ENCODE measurements around the gene PPP6R2.
"Not testable (repeated sequence)": the region's sequence is repeated elsewhere in the genome, so short reads cannot be mapped to it uniquely, and the experiment has no call there.

The PPP6R2 gene

DNA sequence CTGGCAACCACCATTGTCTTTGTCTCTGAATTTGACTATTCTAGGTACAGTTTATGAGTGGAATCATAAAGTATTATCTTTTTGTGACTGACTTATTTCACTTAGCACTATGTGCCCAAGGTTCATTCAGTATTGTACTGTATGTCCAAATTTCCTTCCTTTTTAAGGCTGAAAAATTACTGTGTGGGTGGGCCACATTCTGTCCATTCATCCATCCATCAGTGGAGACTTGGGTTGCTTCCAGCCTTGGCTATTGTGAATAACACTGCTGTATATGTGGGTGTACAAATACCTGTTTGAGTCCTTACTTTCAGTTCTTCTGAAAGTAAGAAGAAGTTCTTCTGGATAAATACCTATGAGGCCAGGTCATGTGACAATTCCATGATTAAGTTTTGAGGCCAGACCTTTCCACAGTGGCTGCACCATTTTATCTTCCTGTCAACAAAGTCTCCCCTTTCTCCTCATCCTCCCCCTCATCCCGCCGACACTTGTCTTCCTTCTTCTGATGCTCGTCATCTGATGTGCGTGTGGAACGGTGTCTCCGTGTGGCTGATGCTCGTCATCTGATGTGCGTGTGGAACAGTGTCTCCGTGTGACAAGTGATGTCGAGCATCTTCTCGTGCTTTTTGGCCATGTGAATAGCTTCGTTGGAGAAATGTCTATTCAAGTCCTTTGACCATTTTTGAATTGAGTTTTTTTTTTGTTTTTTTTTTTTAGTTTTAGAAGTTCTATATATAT is 82.2 kb downstream of the PPP6R2 start:
- no peak for DNase-seq (ENCODE audit: low spot score)

DNA sequence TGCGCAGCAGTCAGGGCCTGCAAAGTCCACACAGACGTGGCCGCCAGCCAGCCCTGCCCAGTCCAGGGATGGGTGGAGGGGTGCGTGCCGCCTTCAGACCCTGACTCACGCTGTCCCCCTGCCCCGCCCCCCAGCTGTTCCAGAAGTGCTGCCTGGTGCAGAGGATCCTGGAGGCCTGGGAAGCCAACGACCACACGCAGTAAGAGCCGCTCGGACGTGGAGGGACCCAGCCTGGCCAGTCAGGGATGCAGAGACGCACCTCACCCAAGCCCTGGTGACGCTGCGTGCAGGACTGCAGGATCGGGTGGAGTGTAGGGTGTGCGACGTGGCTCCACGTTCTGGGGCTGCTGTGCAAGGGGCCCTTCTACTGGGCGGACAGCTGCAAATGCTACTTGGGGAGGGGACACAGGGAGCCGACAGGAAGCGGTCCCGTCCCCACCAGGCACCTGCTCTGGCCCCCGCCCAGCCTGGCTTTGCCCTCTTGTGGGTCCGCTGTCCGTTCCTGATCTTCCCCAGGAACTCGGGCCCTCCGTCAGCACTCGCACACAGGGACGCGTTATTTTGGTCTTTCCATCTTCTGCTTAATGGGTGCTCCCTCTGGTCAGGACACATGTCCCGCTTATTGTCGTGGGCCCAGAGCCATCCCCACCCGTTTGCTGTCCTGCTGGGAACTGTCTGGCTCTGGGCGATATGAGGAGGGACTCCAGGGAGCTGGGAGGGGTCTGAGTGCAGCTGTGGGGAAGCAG is 89.2 kb downstream of the PPP6R2 start:
- DNase-seq (ENCODE audit: low spot score), result no peak

DNA sequence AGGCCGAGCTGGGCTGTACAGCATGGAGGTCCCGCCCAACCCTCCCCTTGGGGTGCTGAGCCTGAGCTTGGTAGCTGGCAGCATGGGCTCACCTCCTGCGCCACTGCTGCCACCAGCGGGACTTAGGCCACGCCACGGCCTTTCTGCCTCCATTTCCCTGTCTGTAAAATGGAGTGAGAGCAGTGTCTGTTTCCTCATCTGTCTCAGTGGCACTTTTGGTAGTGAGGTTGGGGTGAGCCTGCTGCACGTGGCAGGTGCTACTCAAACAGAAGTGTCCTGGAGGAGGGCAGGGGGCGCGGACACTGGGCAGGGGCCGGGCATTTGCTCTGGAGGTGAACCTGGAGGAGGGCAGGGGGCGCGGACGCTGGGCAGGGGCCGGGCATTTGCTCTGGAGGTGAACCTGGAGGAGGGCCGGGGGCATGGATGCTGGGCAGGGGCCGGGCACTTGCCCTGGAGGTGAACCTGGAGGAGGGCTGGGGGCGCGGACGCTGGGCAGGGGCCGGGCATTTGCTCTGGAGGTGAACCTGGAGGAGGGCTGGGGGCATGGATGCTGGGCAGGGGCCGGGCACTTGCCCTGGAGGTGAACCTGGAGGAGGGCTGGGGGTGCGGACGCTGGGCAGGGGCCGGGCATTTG is 89.9 kb downstream of the PPP6R2 start:
- not testable (repeated sequence) for DNase-seq (ENCODE audit: low spot score)

DNA sequence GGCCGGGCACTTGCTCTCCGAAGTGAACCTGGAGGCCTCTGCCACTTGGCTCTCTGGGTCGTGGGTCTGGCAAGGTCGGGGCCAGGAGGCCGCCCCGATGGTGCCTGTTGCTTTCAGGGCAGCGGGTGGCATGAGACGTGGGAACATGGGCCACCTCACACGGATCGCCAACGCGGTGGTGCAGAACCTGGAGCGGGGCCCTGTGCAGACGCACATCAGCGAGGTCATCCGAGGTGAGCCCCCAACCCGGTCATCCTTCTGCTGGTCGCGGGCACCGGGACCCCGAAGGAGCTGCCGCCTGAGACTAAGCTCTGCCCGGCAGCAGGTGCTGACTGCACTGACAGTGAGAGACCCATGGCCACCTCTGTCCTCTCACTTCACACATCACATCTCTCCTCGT is 91.7 kb downstream of the PPP6R2 start:
- DNase-seq (ENCODE audit: low spot score), result no peak

DNA sequence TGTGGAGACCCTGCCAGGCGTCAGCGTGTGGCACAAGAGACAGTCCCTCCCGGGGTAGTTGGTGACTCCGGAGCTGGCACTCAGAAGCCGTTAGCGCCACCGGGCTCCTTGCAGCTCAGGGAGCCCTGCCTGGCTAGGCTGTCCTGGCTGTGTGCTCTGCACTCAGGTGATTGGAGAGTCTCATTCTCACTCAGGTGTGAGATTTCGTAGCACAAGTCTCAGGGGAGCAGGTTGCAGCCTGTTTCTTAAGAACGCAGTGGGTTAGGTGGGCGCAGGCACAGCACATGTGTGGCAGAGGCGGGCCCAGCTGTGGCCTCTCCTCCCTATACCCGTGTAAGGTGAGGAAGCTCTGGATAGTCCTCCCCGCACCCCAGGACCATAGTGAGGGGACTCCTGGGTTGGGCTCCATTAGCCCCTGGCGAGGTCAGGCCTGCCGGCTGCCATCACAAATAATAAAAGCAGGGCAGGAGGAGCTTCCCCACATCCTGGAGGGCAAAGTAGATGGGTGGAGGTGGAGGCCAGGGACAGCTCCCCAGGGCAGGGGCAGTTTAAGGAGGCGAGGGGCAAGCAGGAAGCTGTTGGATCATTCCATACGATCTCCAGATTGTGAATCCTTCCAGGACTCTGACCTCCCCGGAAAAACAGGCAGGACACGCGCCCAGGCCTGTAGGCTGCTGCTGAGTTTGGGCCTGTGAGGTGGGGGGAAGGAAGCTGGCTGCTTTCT is 92.3 kb downstream of the PPP6R2 start:
- no peak for DNase-seq (ENCODE audit: low spot score)

DNA sequence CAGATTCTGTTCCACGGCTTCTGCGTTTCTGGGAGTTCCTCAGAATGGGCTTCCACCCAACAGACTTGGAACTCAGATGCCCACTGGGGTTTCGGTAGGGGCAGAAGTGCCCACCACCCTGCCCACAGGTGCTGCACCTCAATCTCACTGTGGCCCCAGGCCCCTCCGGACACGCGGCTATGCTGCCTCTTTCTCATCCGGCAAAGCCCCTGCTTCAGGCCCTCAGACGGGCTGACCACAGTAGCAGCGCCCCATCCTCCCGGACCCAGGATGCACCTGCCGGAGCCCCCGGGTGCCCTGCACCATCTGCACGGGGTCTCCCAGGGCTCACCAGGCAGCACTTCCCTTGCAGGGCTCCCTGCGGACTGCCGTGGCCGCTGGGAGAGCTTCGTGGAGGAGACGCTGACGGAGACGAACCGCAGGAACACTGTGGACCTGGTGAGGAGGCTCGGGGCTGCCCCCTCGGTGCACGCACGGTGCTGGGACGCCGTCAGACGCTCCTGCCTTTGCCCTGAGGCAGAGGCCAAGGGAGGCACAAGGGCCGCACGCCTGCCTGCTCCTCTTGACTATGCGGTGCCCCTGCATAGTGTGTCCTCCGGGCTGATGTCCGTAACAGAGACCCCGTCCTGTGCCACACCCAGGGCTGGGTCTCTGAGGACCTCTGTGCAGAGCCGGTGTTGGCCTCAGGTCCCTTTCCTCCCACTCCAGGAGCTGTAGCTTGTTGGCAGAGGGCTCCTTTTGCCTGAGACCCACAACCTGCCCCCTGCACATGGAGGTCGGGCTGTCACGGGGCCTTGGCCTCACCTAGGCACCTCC is 93.1 kb downstream of the PPP6R2 start:
- DNase-seq (ENCODE audit: low spot score), result no peak

DNA sequence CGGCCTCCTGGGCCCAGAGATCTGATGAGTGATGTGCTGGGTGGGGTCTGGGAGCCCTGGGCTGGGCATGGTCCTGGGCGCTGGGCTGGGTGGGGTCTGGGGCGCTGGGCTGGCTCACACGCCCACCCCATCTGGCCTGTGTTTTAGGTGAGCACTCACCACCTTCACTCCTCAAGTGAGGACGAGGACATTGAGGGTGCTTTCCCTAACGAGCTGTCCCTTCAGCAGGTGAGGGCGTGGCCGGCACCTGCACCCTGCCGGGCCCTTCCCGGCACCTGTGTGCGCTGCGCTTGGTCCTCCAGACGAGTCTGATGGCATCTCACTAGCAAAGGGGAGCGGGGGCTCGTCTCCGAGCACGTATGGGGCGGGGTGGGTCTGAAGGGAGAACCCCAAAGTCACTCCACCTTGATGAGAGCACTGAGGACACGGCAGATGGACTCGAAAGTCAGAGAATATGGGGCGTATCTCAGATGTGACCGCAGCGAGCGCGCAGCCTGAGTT is 93.8 kb downstream of the PPP6R2 start:
- no peak for DNase-seq (ENCODE audit: low spot score)

DNA sequence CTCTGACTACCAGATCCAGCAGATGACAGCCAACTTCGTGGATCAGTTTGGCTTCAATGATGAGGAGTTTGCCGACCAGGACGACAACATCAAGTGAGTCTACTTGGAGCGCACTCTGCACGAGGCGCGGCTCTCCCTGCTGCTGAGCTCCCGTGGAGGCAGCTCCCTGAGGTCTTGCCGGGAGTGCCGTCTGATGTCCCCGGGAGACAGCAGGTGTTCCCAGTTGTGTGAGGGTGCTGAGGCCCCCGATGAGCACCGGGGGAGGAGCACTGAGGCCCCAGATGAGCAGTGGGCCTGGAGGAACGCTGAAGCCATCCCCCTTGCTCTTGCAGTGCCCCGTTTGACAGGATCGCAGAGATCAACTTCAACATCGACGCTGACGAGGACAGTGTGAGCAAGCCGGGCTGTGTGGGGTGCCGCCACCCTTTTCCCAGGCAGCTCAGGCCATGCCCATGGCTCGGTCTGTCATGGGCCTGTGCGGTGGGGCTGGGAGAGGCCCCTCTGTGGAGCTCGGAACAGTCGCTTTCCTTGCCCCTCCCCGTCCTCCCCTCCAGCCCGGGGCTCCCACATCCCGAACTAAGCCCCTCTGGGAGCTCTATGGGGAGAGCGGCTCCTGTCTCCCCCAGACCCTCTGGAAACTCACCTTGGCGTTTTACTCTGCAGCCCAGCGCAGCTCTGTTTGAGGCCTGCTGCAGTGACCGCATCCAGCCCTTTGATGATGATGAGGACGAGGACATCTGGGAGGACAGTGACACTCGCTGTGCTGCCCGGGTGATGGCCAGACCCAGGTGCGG is 94.6 kb downstream of the PPP6R2 start:
- no peak for DNase-seq (ENCODE audit: low spot score)

DNA sequence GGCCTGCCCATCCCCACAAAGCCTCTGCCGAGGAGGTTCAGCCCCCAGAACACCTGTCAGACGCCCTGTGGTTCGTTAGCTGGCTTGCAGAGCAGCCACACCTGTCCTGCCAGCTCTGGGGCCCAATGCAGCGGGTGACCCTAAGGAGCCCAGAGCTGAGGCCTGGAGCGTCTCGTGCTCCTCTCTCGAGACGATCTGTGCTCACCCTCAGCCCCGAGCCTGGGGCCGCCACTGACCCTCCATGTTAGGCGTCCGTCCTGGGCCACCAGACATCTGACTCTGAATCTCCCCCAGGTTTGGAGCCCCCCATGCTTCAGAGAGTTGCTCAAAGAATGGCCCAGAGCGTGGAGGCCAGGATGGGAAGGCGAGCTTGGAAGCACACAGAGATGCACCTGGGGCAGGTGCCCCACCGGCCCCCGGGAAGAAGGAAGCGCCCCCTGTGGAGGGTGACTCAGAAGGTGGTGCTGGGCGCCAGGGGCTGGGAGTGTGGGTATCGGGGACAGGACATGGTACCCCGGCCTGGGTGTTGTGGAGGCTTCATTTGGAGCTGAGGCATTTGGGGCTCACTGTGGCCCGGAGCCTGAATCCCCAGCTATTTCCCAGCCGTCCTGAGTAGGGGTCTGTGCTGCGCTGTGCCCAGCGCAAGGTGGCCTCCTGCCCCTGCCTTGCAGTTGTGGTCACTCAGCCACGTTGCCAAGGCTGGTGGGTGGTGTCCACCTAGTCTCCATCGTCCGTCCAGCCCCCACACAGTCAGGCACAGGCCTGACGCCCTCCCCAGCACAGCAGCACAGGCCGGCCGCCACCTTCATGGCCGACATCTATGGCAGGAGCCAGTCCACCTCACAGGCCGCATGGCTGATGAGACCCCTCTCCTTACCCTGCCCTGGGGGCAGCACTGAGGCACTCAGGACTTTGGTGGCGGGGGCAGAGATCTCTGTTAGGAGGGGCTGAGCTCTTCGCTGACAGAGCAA is 95.5 kb downstream of the PPP6R2 start:
- DNase-seq (ENCODE audit: low spot score), result no peak

DNA sequence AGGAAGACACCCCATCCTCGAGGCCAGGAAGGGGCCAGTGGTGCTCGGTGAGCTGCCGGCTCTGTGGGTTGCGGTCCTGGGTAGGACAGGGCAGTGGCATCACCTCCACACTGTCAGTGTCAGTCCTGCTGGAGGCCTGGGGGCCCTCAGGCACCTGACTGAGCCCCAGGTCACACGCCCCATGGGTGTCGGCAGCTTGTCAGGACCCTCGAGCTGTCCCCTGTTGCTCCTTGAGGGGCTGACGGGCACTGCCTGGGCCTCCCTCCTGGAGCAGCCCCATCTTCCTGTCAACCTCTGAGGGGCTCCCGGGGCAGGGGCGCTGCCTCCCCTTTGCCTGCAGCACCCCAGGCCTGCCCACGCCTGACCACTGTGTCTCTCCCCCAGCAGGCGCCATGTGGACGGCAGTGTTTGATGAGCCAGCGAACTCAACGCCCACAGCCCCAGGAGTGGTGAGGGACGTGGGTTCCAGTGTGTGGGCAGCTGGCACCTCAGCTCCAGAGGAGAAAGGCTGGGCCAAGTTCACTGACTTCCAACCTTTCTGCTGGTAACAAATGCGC is 96.3 kb downstream of the PPP6R2 start:
- no peak for DNase-seq (ENCODE audit: low spot score)

DNA sequence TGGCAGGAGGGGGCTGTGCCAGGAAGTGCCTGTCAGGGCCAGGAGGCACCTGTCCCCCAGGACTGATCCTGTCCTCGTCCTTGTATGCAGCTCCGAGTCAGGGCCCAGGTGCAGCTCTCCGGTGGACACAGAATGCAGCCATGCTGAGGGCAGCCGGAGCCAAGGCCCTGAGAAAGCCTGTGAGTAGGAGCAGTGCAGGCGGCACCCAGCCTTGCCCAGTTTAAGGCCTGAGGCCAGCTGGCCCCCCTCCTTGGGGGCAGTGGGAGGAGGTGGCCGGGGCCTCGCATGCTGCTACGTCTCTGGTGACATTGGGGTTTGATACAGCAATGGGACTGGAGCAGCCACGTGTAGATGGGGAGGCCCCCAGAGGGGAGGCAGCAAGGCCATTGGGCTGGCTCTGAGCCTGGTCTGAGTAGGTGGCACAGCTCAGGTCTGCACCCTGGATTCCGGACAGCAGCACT is 96.8 kb downstream of the PPP6R2 start:
- no peak for DNase-seq (ENCODE audit: low spot score)

DNA sequence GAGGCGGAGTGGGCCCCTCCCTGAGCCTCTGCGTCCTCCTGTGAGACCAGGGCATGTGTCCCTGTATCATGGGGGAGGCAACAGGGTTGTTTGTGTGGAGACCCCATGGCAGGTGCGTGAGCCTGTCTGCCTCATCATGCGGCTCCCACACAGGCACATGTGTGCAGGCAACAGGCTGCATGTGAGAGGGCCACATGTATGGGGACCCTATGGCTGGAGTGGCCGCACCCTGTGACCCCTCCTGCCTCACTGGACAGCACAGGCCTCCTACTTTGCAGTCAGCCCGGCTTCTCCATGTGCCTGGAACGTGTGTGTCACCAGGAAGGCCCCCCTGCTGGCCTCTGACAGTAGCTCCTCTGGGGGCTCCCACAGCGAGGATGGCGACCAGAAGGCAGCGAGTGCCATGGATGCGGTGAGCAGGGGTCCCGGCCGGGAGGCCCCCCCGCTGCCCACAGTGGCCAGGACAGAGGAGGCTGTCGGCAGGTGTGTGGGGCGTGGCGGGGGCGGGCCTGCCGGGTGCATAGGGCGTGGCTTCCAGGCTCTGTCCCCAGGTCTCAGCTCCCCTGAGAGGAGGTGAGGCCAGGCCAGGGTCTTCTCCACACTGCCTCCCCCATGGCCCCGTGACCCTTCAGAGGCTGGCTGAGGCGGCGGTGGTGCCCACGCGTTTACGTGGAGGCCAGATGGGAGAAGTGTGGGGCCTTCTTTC is 97.6 kb downstream of the PPP6R2 start:
- no peak for DNase-seq (ENCODE audit: low spot score)

DNA sequence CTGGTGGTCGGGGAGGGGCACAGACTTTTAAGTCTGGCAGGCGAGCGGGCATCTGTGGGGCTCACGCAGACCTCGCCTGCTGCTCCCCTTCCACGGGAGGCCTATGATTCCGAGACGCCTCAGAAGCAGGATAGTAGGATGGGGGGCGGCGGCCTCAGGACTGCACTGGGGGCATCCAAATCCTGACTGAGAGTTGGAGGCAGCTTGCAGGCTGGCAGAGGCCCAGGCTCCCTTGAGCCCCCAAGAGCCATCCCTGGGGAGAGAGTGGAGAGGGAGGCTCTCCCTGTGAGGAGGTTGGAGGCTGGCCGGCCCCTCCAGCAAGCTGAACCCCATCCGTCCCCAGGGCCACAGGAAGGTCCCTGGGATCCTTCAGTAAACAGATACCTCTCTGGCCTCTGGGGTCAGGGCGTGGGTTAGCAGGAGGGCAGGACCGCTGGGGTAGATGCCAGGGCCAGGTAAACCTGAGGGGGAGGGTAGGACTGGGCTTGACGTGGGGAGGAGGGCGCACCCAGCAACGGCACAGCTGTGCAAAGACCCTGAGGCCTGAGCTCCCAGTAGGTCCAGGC is 98.4 kb downstream of the PPP6R2 start:
- DNase-seq (ENCODE audit: low spot score), result no peak

DNA sequence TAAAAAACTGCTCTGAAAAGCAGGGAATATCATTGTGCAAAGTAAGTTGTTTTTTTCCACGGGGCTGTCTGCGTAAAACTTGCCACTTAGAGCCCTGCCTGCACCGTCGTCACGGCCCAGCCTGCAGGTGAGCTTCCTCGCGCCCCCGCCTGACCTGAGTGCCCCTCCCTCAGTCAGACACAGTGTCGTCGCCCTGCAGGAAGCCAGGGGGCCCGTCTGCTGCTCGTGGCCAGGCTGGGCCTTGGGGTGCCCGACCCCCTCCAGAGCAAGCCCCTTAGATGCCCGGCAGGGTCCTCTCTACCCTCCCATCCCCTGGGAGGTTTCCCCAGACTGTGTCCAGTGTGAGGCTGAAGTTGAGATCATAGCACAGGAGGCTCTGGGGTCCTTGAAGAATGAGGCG is 100.1 kb downstream of the PPP6R2 start:
- DNase-seq (ENCODE audit: low spot score), result no peak

DNA sequence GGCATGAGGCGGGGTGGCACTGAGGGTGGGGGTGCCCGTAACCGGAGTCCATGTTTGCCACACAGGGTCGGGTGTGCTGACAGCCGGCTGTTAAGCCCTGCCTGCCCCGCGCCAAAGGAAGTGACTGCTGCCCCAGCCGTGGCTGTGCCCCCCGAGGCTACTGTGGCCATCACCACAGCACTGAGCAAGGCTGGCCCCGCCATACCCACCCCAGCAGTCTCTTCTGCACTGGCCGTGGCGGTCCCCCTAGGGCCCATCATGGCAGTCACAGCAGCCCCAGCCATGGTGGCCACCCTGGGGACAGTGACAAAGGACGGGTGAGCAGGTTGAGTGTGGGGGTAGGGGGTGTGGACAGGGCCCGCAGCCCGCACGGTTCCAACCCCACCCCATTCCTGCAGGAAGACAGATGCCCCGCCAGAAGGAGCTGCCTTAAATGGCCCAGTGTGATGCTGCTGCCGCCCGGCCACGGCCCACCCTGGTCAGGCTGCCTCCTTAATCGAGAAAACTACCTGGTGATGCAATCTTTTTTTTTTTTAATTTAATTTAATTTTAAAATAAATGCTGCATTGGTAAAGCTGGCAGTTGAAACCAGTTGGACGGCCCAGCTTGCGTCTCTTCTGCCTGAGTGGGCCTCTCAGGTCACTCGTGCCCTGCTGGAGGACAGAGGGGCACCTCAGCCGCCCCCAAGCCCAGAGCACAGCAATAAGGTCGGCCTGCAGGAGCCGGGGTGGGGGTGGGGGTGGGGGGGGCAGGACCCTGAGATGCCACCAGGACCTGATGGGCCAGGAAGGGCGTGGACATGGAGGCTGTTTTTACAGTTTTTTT is 100.9 kb downstream of the PPP6R2 start:
- DNase-seq (ENCODE audit: low spot score), result no peak

DNA sequence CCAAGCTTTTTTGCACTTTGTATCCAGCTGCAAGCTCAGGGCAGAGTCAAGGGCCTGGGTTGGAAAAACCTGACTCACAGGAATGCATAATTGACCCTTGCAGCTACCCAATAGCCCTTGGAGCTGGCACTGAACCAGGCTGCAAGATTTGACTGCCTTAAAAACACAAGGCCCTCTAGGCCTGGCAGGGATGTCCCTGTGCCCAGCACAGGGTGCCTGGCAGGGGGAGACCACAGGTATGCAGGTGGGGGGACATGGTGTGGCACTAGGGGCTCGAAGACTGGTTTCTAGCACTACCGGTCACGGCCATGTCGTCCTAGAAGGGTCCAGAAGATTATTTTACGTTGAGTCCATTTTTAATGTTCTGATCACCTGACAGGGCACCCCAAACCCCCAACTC is 101.5 kb downstream of the PPP6R2 start:
- no peak for DNase-seq (ENCODE audit: low spot score)

Data from hematopoietic multipotent progenitor cell treated with erythropoietin and hydrocortisone succinate and interleukin-3 and kit ligand, for 15 days (in vitro differentiated cells).